Subcutaneous abdominal adipose tissue (tissue), 5 donors: ENCODE data around the gene AHCYL2.
"Not testable (repeated sequence)": the region's sequence is repeated elsewhere in the genome, so short reads cannot be mapped to it uniquely, and the experiment has no call there.

Experiments used
- H3K27ac ChIP-seq: one replicate; pipeline ENCODE4 v1.7.0; 2013; ENCODE audit warnings: low read depth, mild to moderate bottlenecking, inconsistent platforms, low read length, moderate library complexity
- H3K27me3 ChIP-seq, 5 donors: one replicate each; pipeline ENCODE4 v1.7.0; 2013; ENCODE audit warnings: low read length in 5 of 5, inconsistent platforms in 1 of 5; ENCODE audit not compliant: control insufficient read depth in 5 of 5, insufficient read depth in 4 of 5
- H3K36me3 ChIP-seq, 5 donors: one replicate each; pipeline ENCODE4 v1.7.0; 2013; ENCODE audit warnings: low read length in 5 of 5; ENCODE audit not compliant: control insufficient read depth in 5 of 5, insufficient read depth in 5 of 5
- H3K4me1 ChIP-seq, 5 donors: one replicate each; pipeline ENCODE4 v1.7.0; 2013; ENCODE audit warnings: low read length in 5 of 5, mild to moderate bottlenecking in 3 of 5, moderate library complexity in 1 of 5; ENCODE audit not compliant: control insufficient read depth in 5 of 5, insufficient read depth in 5 of 5
- H3K4me3 ChIP-seq, 5 donors: one replicate each; pipeline ENCODE4 v1.7.0; 2013; ENCODE audit warnings: low read length in 5 of 5, low read depth in 1 of 5
- H3K9ac ChIP-seq, 5 donors: one replicate each; pipeline ENCODE4 v1.7.0; 2013; ENCODE audit warnings: low read length in 5 of 5, mild to moderate bottlenecking in 4 of 5, moderate library complexity in 3 of 5
- H3K9me3 ChIP-seq, 5 donors: one replicate each; pipeline ENCODE4 v1.7.0; 2013; ENCODE audit warnings: low read length in 5 of 5; ENCODE audit not compliant: control insufficient read depth in 5 of 5
- donor health status: healthy.
- donor health status: healthy.
- donor health status: healthy.
- donor health status: healthy.
- donor health status: healthy.

Gene AHCYL2

GRCh38 chr7:129341212-129341611 lies 116.4 kb downstream of the AHCYL2 start:
- Histone ChIP-seq H3K36me3 (no peaks in the 10 kb centered on the region), H3K27ac (no peak overlapping the region)

GRCh38 chr7:129341816-129342806 lies 117.3 kb downstream of the AHCYL2 start:
- no peak overlapping the region for H3K4me3 ChIP-seq
- H3K27ac ChIP-seq = no peak overlapping the region
- H3K36me3 ChIP-seq = no peaks in the 10 kb centered on the region
- H3K4me1 ChIP-seq = no peaks in the 10 kb centered on the region
- no peaks in the 10 kb centered on the region for H3K9me3 ChIP-seq
- no peak overlapping the region for H3K9ac ChIP-seq
- H3K27me3 ChIP-seq = no peaks in the 10 kb centered on the region

More at GRCh38 chr7:129341212-129341611, 116.4 kb downstream of the AHCYL2 start:
- Histone ChIP-seq H3K9ac (no peak overlapping the region), H3K4me1 (no peaks in the 10 kb centered on the region), H3K9me3 (no peaks in the 10 kb centered on the region), H3K4me3 (no peak overlapping the region), H3K27me3 (no peaks in the 10 kb centered on the region)

GRCh38 chr7:129343099-129343700 lies 118.4 kb downstream of the AHCYL2 start:
- no peak overlapping the region for H3K4me3 ChIP-seq
- H3K27ac ChIP-seq = no peak overlapping the region
- H3K9me3 ChIP-seq = no peaks in the 10 kb centered on the region
- no peaks in the 10 kb centered on the region for H3K36me3 ChIP-seq
- H3K27me3 ChIP-seq = no peaks in the 10 kb centered on the region
- H3K4me1 ChIP-seq = no peaks in the 10 kb centered on the region
- no peak overlapping the region for H3K9ac ChIP-seq

- Histone ChIP-seq H3K4me1 (no peaks in the 10 kb centered on the region), H3K9me3 (no peaks in the 10 kb centered on the region), H3K9ac (no peak overlapping the region), H3K27ac (no peak overlapping the region), H3K4me3 (no peak overlapping the region), H3K27me3 (no peaks in the 10 kb centered on the region), H3K36me3 (no peaks in the 10 kb centered on the region)
Observed at GRCh38 chr7:129347330-129347729, 122.5 kb downstream of the AHCYL2 start.

- H3K9ac ChIP-seq = peak overlapping the region in 1 of 5 donors; percentile 6
- no peaks in the 10 kb centered on the region for H3K27me3 ChIP-seq
- no peaks in the 10 kb centered on the region for H3K9me3 ChIP-seq
- no peaks in the 10 kb centered on the region for H3K36me3 ChIP-seq
- no peaks in the 10 kb centered on the region for H3K4me1 ChIP-seq
- H3K27ac ChIP-seq = no peak overlapping the region
- H3K4me3 ChIP-seq = no peak overlapping the region
Observed at GRCh38 chr7:129348023-129348740, 123.4 kb downstream of the AHCYL2 start.

GRCh38 chr7:129351320-129351719 lies 126.5 kb downstream of the AHCYL2 start:
- no peaks in the 10 kb centered on the region for H3K9me3 ChIP-seq
- H3K4me3 ChIP-seq = no peak overlapping the region
- no peak overlapping the region for H3K9ac ChIP-seq
- no peaks in the 10 kb centered on the region for H3K27me3 ChIP-seq
- no peaks in the 10 kb centered on the region for H3K36me3 ChIP-seq
- no peaks in the 10 kb centered on the region for H3K4me1 ChIP-seq
- no peak overlapping the region for H3K27ac ChIP-seq

DNA sequence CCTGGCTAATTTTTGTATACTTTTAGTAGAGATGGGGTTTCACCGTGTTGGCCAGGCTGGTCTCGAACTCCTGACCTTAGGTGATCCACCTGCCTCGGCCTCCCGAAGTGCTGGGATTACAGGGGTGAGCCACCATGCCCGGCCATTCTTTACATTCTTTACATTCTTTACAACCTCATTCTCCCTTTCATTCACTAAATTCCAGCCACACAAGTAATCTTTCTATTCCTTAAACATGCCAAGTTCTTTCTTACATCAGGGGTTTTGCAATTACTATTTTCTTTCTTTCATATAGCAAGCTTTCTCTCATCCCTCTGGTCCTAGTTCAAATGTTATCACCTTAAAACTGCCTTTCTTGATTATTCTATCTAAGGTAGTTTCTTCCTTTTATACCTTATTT lies 128.3 kb downstream of the AHCYL2 start:
- not testable (repeated sequence) for H3K9ac ChIP-seq, H3K9me3 ChIP-seq, H3K27me3 ChIP-seq, H3K4me1 ChIP-seq, H3K36me3 ChIP-seq, H3K27ac ChIP-seq, H3K4me3 ChIP-seq

GRCh38 chr7:129354428-129355157 lies 129.8 kb downstream of the AHCYL2 start:
- Histone ChIP-seq H3K9me3 (no peaks in the 10 kb centered on the region), H3K36me3 (no peaks in the 10 kb centered on the region), H3K27me3 (no peaks in the 10 kb centered on the region), H3K27ac (no peak overlapping the region), H3K4me3 (no peak overlapping the region), H3K9ac (no peak overlapping the region), H3K4me1 (no peaks in the 10 kb centered on the region)

DNA sequence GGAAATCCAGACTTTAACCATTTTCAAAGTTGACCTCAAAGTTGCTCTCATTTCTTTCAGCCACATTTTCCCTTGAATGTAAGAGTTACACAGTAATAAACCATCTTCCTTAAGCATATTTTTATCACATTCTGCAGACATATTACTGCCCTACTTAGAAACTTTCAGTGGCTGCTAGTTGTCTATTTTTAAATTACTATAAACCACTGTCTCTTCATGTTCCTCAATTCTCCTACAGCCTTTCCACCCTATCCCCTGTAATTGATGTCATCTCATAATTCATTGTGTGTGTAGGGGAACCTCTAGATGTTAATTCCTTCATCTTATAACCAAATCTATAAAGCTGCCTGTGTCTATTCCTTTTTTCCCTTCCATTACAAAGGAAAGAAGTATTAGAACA lies 131.3 kb downstream of the AHCYL2 start:
- Histone ChIP-seq H3K27ac (no peak overlapping the region), H3K36me3 (no peaks in the 10 kb centered on the region), H3K27me3 (no peaks in the 10 kb centered on the region), H3K9me3 (no peaks in the 10 kb centered on the region), H3K9ac (no peak overlapping the region), H3K4me1 (no peaks in the 10 kb centered on the region), H3K4me3 (no peak overlapping the region)
